HepG2 (cell line): ENCODE measurements around the gene MLST8. TPM values are rescaled to one million over a fixed set of nuclear protein-coding genes. Genes with fewer than 3 reads are reported as not detected.

Experiments used
- ATAC-seq: fragments of 200-7000 bp; cut with Tn5 transposase; 3 replicates; pipeline ENCODE4 v1.9.1; 2020; ENCODE audit warnings: mild to moderate bottlenecking, moderate library complexity
- BruUV-seq: library from RNA; stranded (reverse); fragments of 400-500 nt; replicated peaks from 2 replicates; lab custom pipeline; 2021; lab: Mats Ljungman, UMichigan
- CTCF ChIA-PET: fragments of 300-600 bp; formaldehyde crosslinking; extraction: SDS; loops from one replicate; lab custom pipeline; 2021; ENCODE audit warnings: low total read pairs, inconsistent platforms, low intra/inter-chr PET ratio; lab: Yijun Ruan, JAX
- POLR2A ChIA-PET: fragments of 350-600 bp; sonication (Branson Sonifier 250); formaldehyde crosslinking; loops from one replicate; lab custom pipeline; 2020; ENCODE audit warnings: antibody characterized with exemption, inconsistent platforms; lab: Yijun Ruan, JAX
- DNase-seq: peaks from one replicate; pipeline ENCODE4 v3.0.0-alpha.2; 2015; ENCODE audit warnings: low spot score
- FAIRE-seq: peaks from 3 replicates; lab custom pipeline; 2011; peaks lifted over from hg19 to GRCh38; lab: Jason Lieb, UNC
- H2AFZ ChIP-seq: one replicate; pipeline ENCODE4 v1.6.1; 2011; ENCODE audit warnings: low read length, inconsistent platforms
- H3K27ac ChIP-seq: fragments of 300-600 bp; 3 replicates; pipeline ENCODE4 v1.8.0; 2011; ENCODE audit warnings: mixed run types, mild to moderate bottlenecking, mixed read lengths, low read length, inconsistent platforms; ENCODE audit not compliant: insufficient read depth; ENCODE audit errors: extremely low read length
- H3K27me3 ChIP-seq, 2 experiments: fragments of 200-600 bp in 1 of 2; 2 replicates in 1 of 2; 3 replicates in 1 of 2; pipeline versions ENCODE4 v1.6.0 to v1.8.0; 2011; ENCODE audit warnings: low read length in 2 of 2, mild to moderate bottlenecking in 2 of 2, moderate library complexity in 2 of 2, inconsistent platforms in 1 of 2; ENCODE audit not compliant: insufficient read depth in 2 of 2, control insufficient read depth in 1 of 2
- H3K36me3 ChIP-seq, 2 experiments: fragments of 200-600 bp in 1 of 2; replicated peaks in 1 of 2; 2 replicates in 1 of 2; 3 replicates in 1 of 2; pipeline versions ENCODE4 v1.5.1 to v1.8.0; 2011; ENCODE audit warnings: low read length in 2 of 2, inconsistent platforms in 1 of 2; ENCODE audit not compliant: insufficient read depth in 2 of 2, control insufficient read depth in 1 of 2
- H3K4me1 ChIP-seq: 2 replicates; pipeline ENCODE4 v1.5.1; 2012; ENCODE audit warnings: low read length, inconsistent platforms; ENCODE audit not compliant: insufficient read depth
- H3K4me2 ChIP-seq: 2 replicates; pipeline ENCODE4 v1.6.0; 2011; ENCODE audit warnings: low read depth, low read length, inconsistent platforms
- H3K4me3 ChIP-seq, 3 experiments: fragments of 200-600 bp in 1 of 3; sonication (generic), shearing (Covaris generic) in 1 of 3; replicated peaks in 1 of 3; 2 replicates each; pipeline ENCODE4 v1.5.1; 2011 to 2016; ENCODE audit warnings: low read length in 3 of 3, inconsistent platforms in 2 of 3, low read depth in 2 of 3, mild to moderate bottlenecking in 2 of 3, control low read depth in 1 of 3, mixed read lengths in 1 of 3; ENCODE audit not compliant: insufficient read depth in 1 of 3
- H3K79me2 ChIP-seq: one replicate; pipeline ENCODE4 v1.6.1; 2011; ENCODE audit warnings: low read length, inconsistent platforms; ENCODE audit not compliant: insufficient read depth
- H3K9ac ChIP-seq: 2 replicates; pipeline ENCODE4 v1.6.0; 2011; ENCODE audit warnings: mild to moderate bottlenecking, low read depth, low read length, inconsistent platforms; ENCODE audit not compliant: insufficient read depth
- H3K9me3 ChIP-seq: 2 replicates; pipeline ENCODE4 v1.5.1; 2012; ENCODE audit warnings: mild to moderate bottlenecking, low read length
- H4K20me1 ChIP-seq: 2 replicates; pipeline ENCODE4 v1.6.0; 2011; ENCODE audit warnings: inconsistent platforms, mild to moderate bottlenecking, low read length, moderate library complexity; ENCODE audit not compliant: insufficient read depth
- DR1 ChIP-seq: sonication (generic); formaldehyde crosslinking; IDR thresholded peaks from 2 replicates; pipeline ENCODE4 v1.8.0; 2021; ENCODE audit warnings: mild to moderate bottlenecking, missing genetic modification reagents, inconsistent platforms
- GTF2F1 ChIP-seq: fragments of 150-350 bp; IDR thresholded peaks from 2 replicates; pipeline ENCODE4 v1.6.1; 2014; ENCODE audit warnings: low read length
- HOXA7 ChIP-seq: sonication (generic); formaldehyde crosslinking; IDR thresholded peaks from 2 replicates; pipeline ENCODE4 v1.8.1; 2022; ENCODE audit warnings: mild to moderate bottlenecking, missing genetic modification reagents, moderate library complexity
- KMT2B ChIP-seq: IDR thresholded peaks from 2 replicates; pipeline ENCODE4 v1.6.1; 2016; ENCODE audit warnings: missing genetic modification reagents, missing compliant biosample characterization
- PLRG1 ChIP-seq: fragments of 450-650 bp; conservative IDR thresholded peaks from 2 replicates; pipeline ENCODE4 v1.6.1; 2016
- RBM22 ChIP-seq: fragments of 200-400 bp; formaldehyde crosslinking; optimal IDR thresholded peaks from 2 replicates; pipeline ENCODE3; 2017; ENCODE audit warnings: mild to moderate bottlenecking, low read length, moderate library complexity
- SOX13 ChIP-seq, 3 experiments: fragments of 450-650 bp in 1 of 3; sonication (generic) in 1 of 3; formaldehyde crosslinking in 1 of 3; IDR thresholded peaks in 2 of 3; conservative IDR thresholded peaks in 1 of 3; 2 replicates each; pipeline versions ENCODE4 v1.5.0 to v1.6.1; 2016 to 2020; ENCODE audit warnings: antibody characterized with exemption in 1 of 3, mild to moderate bottlenecking in 1 of 3, missing compliant biosample characterization in 1 of 3, missing genetic modification reagents in 1 of 3, moderate library complexity in 1 of 3
- SP1 ChIP-seq, 2 experiments: fragments of 450-650 bp in 1 of 2; sonication (generic) in 1 of 2; formaldehyde crosslinking in 1 of 2; IDR thresholded peaks; 2 replicates each; pipeline versions ENCODE4 v1.4.0 to v1.6.1; 2016 to 2020; ENCODE audit warnings: missing genetic modification reagents in 1 of 2
- TBX3 ChIP-seq: fragments of 450-650 bp; IDR thresholded peaks from 2 replicates; pipeline ENCODE4 v1.6.1; 2017; ENCODE audit warnings: antibody characterized with exemption, mild to moderate bottlenecking, inconsistent platforms, borderline replicate concordance
- TEF ChIP-seq: sonication (generic); formaldehyde crosslinking; IDR thresholded peaks from 2 replicates; pipeline ENCODE4 v1.5.0; 2020; ENCODE audit warnings: missing genetic modification reagents
- ZBTB33 ChIP-seq: sonication (generic); formaldehyde crosslinking; IDR thresholded peaks from 2 replicates; pipeline ENCODE4 v1.4.0; 2020; ENCODE audit warnings: missing genetic modification reagents
- ZBTB7A ChIP-seq: sonication (generic); formaldehyde crosslinking; IDR thresholded peaks from 2 replicates; pipeline ENCODE4 v1.8.0; 2022; ENCODE audit warnings: mild to moderate bottlenecking, missing genetic modification reagents
- ZC3H4 ChIP-seq: sonication (generic); formaldehyde crosslinking; IDR thresholded peaks from 2 replicates; pipeline ENCODE4 v1.4.0; 2020; ENCODE audit warnings: missing genetic modification reagents, borderline replicate concordance
- ZFYVE20 ChIP-seq: sonication (generic); formaldehyde crosslinking; IDR thresholded peaks from 2 replicates; pipeline ENCODE4 v1.8.0; 2023; ENCODE audit warnings: low read depth, mild to moderate bottlenecking, moderate library complexity, missing genetic modification reagents, borderline replicate concordance
- ZNF275 ChIP-seq: sonication (generic); formaldehyde crosslinking; IDR thresholded peaks from 2 replicates; pipeline ENCODE4 v1.8.0; 2022; ENCODE audit warnings: missing genetic modification reagents, mild to moderate bottlenecking, inconsistent platforms, borderline replicate concordance
- ZNF3 ChIP-seq: IDR thresholded peaks from 2 replicates; pipeline ENCODE4 v1.7.0; 2017; ENCODE audit warnings: inconsistent platforms
- ZNF362 ChIP-seq: sonication (generic); formaldehyde crosslinking; IDR thresholded peaks from 2 replicates; pipeline ENCODE4 v1.4.0; 2020; ENCODE audit warnings: missing genetic modification reagents, mild to moderate bottlenecking, borderline replicate concordance
- ZNF615 ChIP-seq: sonication (generic); formaldehyde crosslinking; IDR thresholded peaks from 2 replicates; pipeline ENCODE4 v1.5.0; 2020; ENCODE audit warnings: mild to moderate bottlenecking, missing genetic modification reagents, borderline replicate concordance
- WGBS: methylation state at CpG from one replicate; pipeline ENCODE4 v1.1.6; 2017; ENCODE audit warnings: low lambda C conversion rate; 5-methylcytosine and 5-hydroxymethylcytosine counted together
- in situ Hi-C: cut with HindIII; loops from 2 replicates; pipeline ENCODE4 v1.10.0; 2017; ENCODE audit warnings: low pct_unique_long_range_greater_than_20kb; ENCODE audit not compliant: extremely low pct_ligation_motif_present
- intact Hi-C: fragments of 100-400 bp; cut with micrococcal nuclease; formaldehyde crosslinking; loops from one replicate; pipeline ENCODE4 v1.10.0; 2022; ENCODE audit not compliant: unreplicated experiment
- polyA plus RNA-seq, 8 experiments: library from polyadenylated mRNA; depleted of rRNA in 3 of 8; stranded (reverse) in 7 of 8; unstranded in 1 of 8; fragments of >200 nt; fragmentation: Illumina TruSeq in 4 of 8; extraction: Trizol in 4 of 8; gene quantifications; 2 replicates each; pipeline versions ENCODE4 v1.2.1 to v1.2.3, GENCODE V29; 2011 to 2016; ENCODE audit warnings: low read depth in 4 of 8, missing spikeins in 1 of 8, mixed read lengths in 1 of 8; ENCODE audit not compliant: insufficient read depth in 1 of 8
- total RNA-seq, 5 experiments: library from RNA; depleted of rRNA; stranded (reverse); fragments of >200 nt; fragmentation: Illumina TruSeq; extraction: Trizol; gene quantifications; 2 replicates each; pipeline ENCODE4 v1.2.3, GENCODE V29; 2016; ENCODE audit warnings: low read depth in 1 of 5

Gene MLST8
- total and polyA plus RNA-seq, 2 of the 13 experiments (the other 11 are each of a cell fraction or from before 2014, with no cell fraction given) = 30.8 to 72.7 TPM

- H3K4me2 ChIP-seq = no peak overlapping the region
- no peak overlapping the region for H2AFZ ChIP-seq
- ATAC-seq (peak; percentile 1; the same call in 2 of the 3 replicates), FAIRE-seq (no peak), DNase-seq (no peak)
- 100% methylated on average over 16 of the region's 51 CpGs for WGBS
- no peak overlapping the region for H3K4me3 ChIP-seq
- no peaks in the 10 kb centered on the region for H3K9me3 ChIP-seq
- peaks cover 15 to 30% of the 10 kb centered on the region in 2 experiments; a peak in 4 of 5 replicates for H3K36me3 ChIP-seq
- ChIA-PET CTCF (no interaction called here), POLR2A (no interaction called here)
- no peaks in the 10 kb centered on the region for H3K79me2 ChIP-seq
- H3K27me3 ChIP-seq = no peaks in the 10 kb centered on the region
- no peak overlapping the region for H3K27ac ChIP-seq
- H3K4me1 ChIP-seq = peaks cover 25% of the 10 kb centered on the region
- in situ Hi-C loops = no loop called here
- 0 out of 2 replicates have a peak, but pooled peaks cover 2% of the 10 kb centered on the region for H4K20me1 ChIP-seq
- no TSS peak for BruUV-seq
- intact Hi-C loops = no loop called here
- H3K9ac ChIP-seq = no peak overlapping the region
- TF ChIP-seq ZBTB7A (CRISPR knock-in tag) (no peak), TEF (no peak), ZFYVE20 (CRISPR knock-in tag) (no peak), DR1 (CRISPR knock-in tag) (no peak), TBX3 (no peak), ZNF362 (CRISPR knock-in tag) (no peak), RBM22 (peak; percentile 15), GTF2F1 (no peak), ZNF3 (CRISPR knock-in tag) (no peak), ZBTB33 (CRISPR knock-in tag) (0 out of 2 replicates have a peak, but pooled peaks have one; percentile 23), ZNF275 (CRISPR knock-in tag) (no peak), ZC3H4 (no peak), PLRG1 (no peak), ZNF615 (CRISPR knock-in tag) (no peak), SP1 (IDR thresholded peaks at IDR 0.05) (no peak), SP1 (CRISPR knock-in tag; IDR thresholded peaks at IDR 0.05) (no peak), KMT2B (no peak), HOXA7 (no peak), SOX13 (IDR thresholded peaks at IDR 0.05) (no peak), SOX13 (CRISPR knock-in tag; conservative IDR thresholded peaks at IDR 0.05 in 1 of 2, IDR thresholded peaks at IDR 0.05 in 1 of 2) (no peak)
Observed at GRCh38 chr16:2233872-2234812, 28.9 kb downstream of the MLST8 start.
